H1 (cell line): ENCODE data around the gene KRTAP5-4. TPM values are rescaled to one million over a fixed set of nuclear protein-coding genes. Genes with fewer than 3 reads are reported as not detected.

Source experiments
- CTCF ChIA-PET: fragments of 300-600 bp; sonication (Branson Sonifier 250); formaldehyde crosslinking; loops from one replicate; lab custom pipeline; 2021; ENCODE audit not compliant: partially characterized antibody; lab: Charles Lee
- POLR2A ChIA-PET: fragments of 300-600 bp; sonication (Branson Sonifier 250); formaldehyde crosslinking; loops from one replicate; lab custom pipeline; 2021; ENCODE audit warnings: inconsistent platforms; ENCODE audit not compliant: partially characterized antibody; lab: Charles Lee
- DNase-seq, 2 experiments: peaks; one replicate each; pipeline versions ENCODE4 v3.0.0 to v3.0.0-alpha.2; 2010 to 2022; ENCODE audit warnings: low spot score in 2 of 2, low read depth in 1 of 2, mixed read lengths in 1 of 2
- FAIRE-seq: peaks from 2 replicates; lab custom pipeline; 2011; peaks lifted over from hg19 to GRCh38; lab: Jason Lieb, UNC
- H2AFZ ChIP-seq: 2 replicates; pipeline ENCODE4 v1.8.1; 2012; ENCODE audit warnings: low read length, inconsistent platforms
- H2AK5ac ChIP-seq: 2 replicates; pipeline ENCODE4 v1.6.1; 2013; ENCODE audit warnings: low read depth, low read length
- H2BK120ac ChIP-seq: replicated peaks from 2 replicates; pipeline ENCODE3; 2013; ENCODE audit warnings: low read depth, low read length, inconsistent platforms
- H2BK12ac ChIP-seq: 2 replicates; pipeline ENCODE4 v1.6.1; 2013; ENCODE audit warnings: low read depth, low read length
- H2BK15ac ChIP-seq: 2 replicates; pipeline ENCODE4 v1.6.1; 2013; ENCODE audit warnings: low read length
- H2BK20ac ChIP-seq: 2 replicates; pipeline ENCODE4 v1.6.1; 2013; ENCODE audit warnings: low read length
- H2BK5ac ChIP-seq: 2 replicates; pipeline ENCODE4 v1.6.1; 2013; ENCODE audit warnings: low read depth, low read length
- H3K14ac ChIP-seq: 2 replicates; pipeline ENCODE4 v1.6.1; 2013; ENCODE audit warnings: inconsistent platforms; ENCODE audit not compliant: insufficient read length
- H3K18ac ChIP-seq: 2 replicates; pipeline ENCODE4 v1.6.1; 2013; ENCODE audit warnings: low read length; ENCODE audit errors: extremely low read depth
- H3K23ac ChIP-seq: 2 replicates; pipeline ENCODE4 v1.6.1; 2013; ENCODE audit warnings: inconsistent platforms; ENCODE audit not compliant: insufficient read length
- H3K23me2 ChIP-seq: 2 replicates; pipeline ENCODE4 v1.6.1; 2013; ENCODE audit warnings: low read depth, low read length
- H3K27ac ChIP-seq: 2 replicates; pipeline ENCODE4 v1.6.1; 2011; ENCODE audit warnings: low read depth, low read length, inconsistent platforms
- H3K27me3 ChIP-seq, 4 experiments: replicated peaks in 1 of 4; 1 replicate in 1 of 4; 2 replicates in 3 of 4; pipeline versions ENCODE4 v1.6.1 to v1.8.1; 2011 to 2013; ENCODE audit warnings: low read length in 3 of 4, mild to moderate bottlenecking in 3 of 4, inconsistent platforms in 2 of 4, mixed read lengths in 2 of 4, moderate library complexity in 1 of 4; ENCODE audit not compliant: control insufficient read depth in 3 of 4, insufficient read depth in 3 of 4; ENCODE audit errors: extremely low read depth in 1 of 4
- H3K36me3 ChIP-seq, 4 experiments: 2 replicates each; pipeline versions ENCODE4 v1.6.1 to v1.8.1; 2011 to 2013; ENCODE audit warnings: mild to moderate bottlenecking in 4 of 4, low read length in 3 of 4, moderate library complexity in 2 of 4, control low read depth in 1 of 4, inconsistent platforms in 1 of 4; ENCODE audit not compliant: insufficient read depth in 4 of 4, control insufficient read depth in 2 of 4
- H3K4ac ChIP-seq: replicated peaks from 2 replicates; pipeline ENCODE3; 2013; ENCODE audit warnings: low read length, low read depth, mixed read lengths, inconsistent platforms; ENCODE audit not compliant: insufficient read length
- H3K4me1 ChIP-seq, 4 experiments: replicated peaks in 1 of 4; 1 replicate in 1 of 4; 2 replicates in 3 of 4; pipeline versions ENCODE4 v1.6.1 to v1.8.1; 2011 to 2013; ENCODE audit warnings: low read length in 3 of 4, inconsistent platforms in 2 of 4, mixed read lengths in 1 of 4; ENCODE audit not compliant: insufficient read depth in 4 of 4, control insufficient read depth in 3 of 4
- H3K4me2 ChIP-seq, 2 experiments: 2 replicates each; pipeline versions ENCODE4 v1.6.1 to v1.8.1; 2011 to 2013; ENCODE audit warnings: low read depth in 2 of 2, low read length in 2 of 2, control low read depth in 1 of 2, inconsistent platforms in 1 of 2, mild to moderate bottlenecking in 1 of 2; ENCODE audit not compliant: insufficient read depth in 1 of 2
- H3K4me3 ChIP-seq, 4 experiments: fragments of 200-600, 300-600 bp in 1 of 4; sonication (generic), shearing (Covaris generic), sonication (Bioruptor Twin) in 1 of 4; 2 replicates each; pipeline versions ENCODE4 v1.5.1 to v1.8.1; 2011 to 2016; ENCODE audit warnings: low read length in 4 of 4, low read depth in 3 of 4, control low read depth in 2 of 4, inconsistent platforms in 2 of 4, mild to moderate bottlenecking in 2 of 4, mixed read lengths in 1 of 4, moderate library complexity in 1 of 4; ENCODE audit not compliant: insufficient read depth in 2 of 4; ENCODE audit errors: extremely low read depth in 1 of 4
- H3K56ac ChIP-seq: replicated peaks from 2 replicates; pipeline ENCODE3; 2013; ENCODE audit warnings: low read depth, mild to moderate bottlenecking, mixed read lengths, low read length, inconsistent platforms; ENCODE audit not compliant: insufficient read length
- H3K79me1 ChIP-seq: 2 replicates; pipeline ENCODE4 v1.6.1; 2013; ENCODE audit warnings: low read depth, low read length, control low read depth
- H3K79me2 ChIP-seq, 2 experiments: 2 replicates each; pipeline versions ENCODE4 v1.6.1 to v1.8.1; 2012 to 2013; ENCODE audit warnings: low read length in 2 of 2, mild to moderate bottlenecking in 2 of 2, inconsistent platforms in 1 of 2; ENCODE audit not compliant: insufficient read depth in 2 of 2, control insufficient read depth in 1 of 2
- H3K9ac ChIP-seq, 4 experiments: replicated peaks in 1 of 4; 1 replicate in 1 of 4; 2 replicates in 3 of 4; pipeline versions ENCODE4 v1.6.1 to v1.8.1; 2011 to 2013; ENCODE audit warnings: low read depth in 3 of 4, low read length in 3 of 4, control low read depth in 2 of 4, mild to moderate bottlenecking in 2 of 4, moderate library complexity in 2 of 4, inconsistent platforms in 1 of 4; ENCODE audit errors: extremely low read depth in 1 of 4
- H3K9me3 ChIP-seq, 2 experiments: 2 replicates each; pipeline versions ENCODE4 v1.6.1 to v1.8.1; 2012 to 2013; ENCODE audit warnings: mild to moderate bottlenecking in 2 of 2, moderate library complexity in 2 of 2, control low read depth in 1 of 2, inconsistent platforms in 1 of 2, low read depth in 1 of 2, low read length in 1 of 2, mixed read lengths in 1 of 2; ENCODE audit not compliant: insufficient read depth in 2 of 2
- H4K20me1 ChIP-seq, 2 experiments: replicated peaks in 1 of 2; 2 replicates each; pipeline versions ENCODE3 to v1.8.1; 2011 to 2013; ENCODE audit warnings: inconsistent platforms in 2 of 2, low read length in 2 of 2, mild to moderate bottlenecking in 1 of 2; ENCODE audit not compliant: insufficient read depth in 2 of 2, control insufficient read depth in 1 of 2
- H4K5ac ChIP-seq: 2 replicates; pipeline ENCODE4 v1.6.1; 2013; ENCODE audit warnings: low read length, low read depth, mixed read lengths, inconsistent platforms; ENCODE audit not compliant: insufficient read length
- H4K8ac ChIP-seq: 2 replicates; pipeline ENCODE4 v1.8.0; 2013; ENCODE audit warnings: mild to moderate bottlenecking, moderate library complexity, low read length, inconsistent platforms; ENCODE audit not compliant: insufficient read depth; ENCODE audit errors: extremely low read depth
- H4K91ac ChIP-seq: replicated peaks from 2 replicates; pipeline ENCODE3; 2013; ENCODE audit warnings: low read length, mixed read lengths, inconsistent platforms; ENCODE audit not compliant: insufficient read length
- ATF3 ChIP-seq: IDR thresholded peaks from 2 replicates; pipeline ENCODE4 v1.6.1; 2011; ENCODE audit warnings: low read depth, mild to moderate bottlenecking, low read length; ENCODE audit not compliant: insufficient read depth
- EZH2 ChIP-seq: fragments of 200-600 bp; sonication (generic); IDR thresholded peaks from 2 replicates; pipeline ENCODE4 v1.7.1; 2012; ENCODE audit warnings: low read depth, mild to moderate bottlenecking, moderate library complexity, low read length, inconsistent platforms; ENCODE audit not compliant: severe bottlenecking
- JUND ChIP-seq: IDR thresholded peaks from 2 replicates; pipeline ENCODE4 v1.6.1; 2011; ENCODE audit warnings: mild to moderate bottlenecking, improper control_type of control experiment, low read length
- PHF8 ChIP-seq: fragments of 200-600 bp; sonication (generic); conservative IDR thresholded peaks from 2 replicates; pipeline ENCODE4 v1.7.1; 2012; ENCODE audit warnings: low read depth, mild to moderate bottlenecking, inconsistent platforms, low read length, moderate library complexity
- POLR2AphosphoS5 ChIP-seq: IDR thresholded peaks from 2 replicates; pipeline ENCODE4 v1.6.1; 2011; ENCODE audit warnings: low read depth, low read length
- POU5F1 ChIP-seq: IDR thresholded peaks from 2 replicates; pipeline ENCODE4 v1.6.1; 2011; ENCODE audit warnings: low read depth, mild to moderate bottlenecking, low read length, moderate library complexity
- SIRT6 ChIP-seq: IDR thresholded peaks from one replicate; pipeline ENCODE4 v1.7.1; 2012; ENCODE audit warnings: low read length, inconsistent platforms
- SP1 ChIP-seq: IDR thresholded peaks from 2 replicates; pipeline ENCODE4 v1.6.1; 2011; ENCODE audit warnings: low read depth, low read length
- SP2 ChIP-seq: IDR thresholded peaks from 2 replicates; pipeline ENCODE4 v1.6.1; 2012; ENCODE audit warnings: mild to moderate bottlenecking, low read length, inconsistent platforms
- USF2 ChIP-seq: IDR thresholded peaks from 2 replicates; pipeline ENCODE4 v1.6.1; 2011; ENCODE audit warnings: low read length, improper control_type of control experiment
- WGBS, 2 experiments: shearing (Covaris generic) in 1 of 2; methylation state at CpG; one replicate each; pipeline versions ENCODE4 v1.1.6 to v1.1.7; 2013 to 2015; ENCODE audit warnings: low lambda C conversion rate in 2 of 2, mixed read lengths in 2 of 2, inconsistent platforms in 1 of 2, low coverage in 1 of 2, missing lambda C conversion rate in 1 of 2; ENCODE audit not compliant: insufficient replicate concordance in 2 of 2, insufficient coverage in 1 of 2, insufficient read length in 1 of 2; ENCODE audit errors: extremely low coverage in 1 of 2, missing lambda C conversion rate in 1 of 2; 5-methylcytosine and 5-hydroxymethylcytosine counted together
- polyA plus RNA-seq, 7 experiments: library from polyadenylated mRNA; depleted of rRNA in 3 of 7; stranded (reverse) in 5 of 7; unstranded in 2 of 7; fragments of >200 nt in 5 of 7; fragments of 200-250 nt in 2 of 7; gene quantifications; 1 replicate in 5 of 7; 2 replicates in 1 of 7; 4 replicates in 1 of 7; pipeline versions ENCODE4 v1.2.1 to v1.2.3, GENCODE V29; 2011 to 2013; ENCODE audit warnings: missing spikeins in 2 of 7, mixed read lengths in 2 of 7
- total RNA-seq: library from RNA; stranded (reverse); fragmentation: NEBNext Ultra II Directional; extraction: Animal tissue kit (Norgen Biotek cat#: 25700); gene quantifications from 2 replicates; pipeline ENCODE4 v1.2.1, GENCODE V29; 2021

The KRTAP5-4 gene
- total and polyA plus RNA-seq, 2 of the 8 experiments (the other 6 are each of a cell fraction or from before 2014, with no cell fraction given), result not detected

DNA sequence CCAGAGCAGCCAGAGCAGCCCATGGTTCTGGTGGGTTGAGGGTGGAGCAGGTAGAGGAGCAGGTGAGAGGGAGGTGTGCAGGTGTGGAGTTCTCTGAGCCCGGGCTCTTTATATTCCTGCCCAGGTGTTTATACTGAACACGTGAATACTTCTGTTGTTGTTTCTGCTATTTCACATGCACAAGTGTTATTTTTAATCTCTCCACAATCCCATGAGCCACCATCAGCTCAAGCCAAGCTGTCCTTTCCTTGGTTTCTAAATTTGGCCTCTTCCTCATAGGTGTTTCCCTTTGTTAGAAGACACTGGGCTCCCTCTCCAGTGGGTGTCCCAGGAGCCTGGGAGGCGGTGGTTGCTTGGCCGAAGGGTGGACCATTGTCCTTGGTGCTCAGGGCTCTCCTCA is 13.6 kb downstream of the KRTAP5-4 start, which contains the start of gene KRTAP5-3:
TSS of gene KRTAP5-3 (minus strand) at position 101 of the 400 bp plus-strand sequence. CDS start at position 23, 78 bp downstream.
- DNase-seq, result no peak
- TF ChIP-seq POLR2AphosphoS5 (no peak), JUND (no peak), POU5F1 (no peak), SIRT6 (no peak), SP2 (no peak), SP1 (no peak), EZH2 (no peak), USF2 (no peak), ATF3 (no peak), PHF8 (no peak)
- TF ChIP-seq, all 59 proteins: peak for 0
- Histone ChIP-seq H4K8ac (no peak within 1 kb of the TSS; the same call in 1 of the 2 replicates), H3K23me2 (peaks cover 2% of the 10 kb centered on the region; the same call in 1 of the 2 replicates), H2BK120ac (no peak within 1 kb of the TSS), H3K36me3 (no peaks in the 10 kb centered on the region), H4K91ac (no peak within 1 kb of the TSS), H4K20me1 (peaks cover 0 to 2% of the 10 kb centered on the region in 2 experiments), H3K18ac (no peak within 1 kb of the TSS; the same call in 1 of the 2 replicates), H4K5ac (no peak within 1 kb of the TSS), H2BK15ac (no peak within 1 kb of the TSS), H3K4me1 (no peaks in the 10 kb centered on the region), H3K27ac (no peak within 1 kb of the TSS), H2BK20ac (no peak within 1 kb of the TSS), H2AK5ac (no peak within 1 kb of the TSS), H3K27me3 (no peaks in the 10 kb centered on the region), H3K4me3 (no peak within 1 kb of the TSS), H3K9ac (no peak within 1 kb of the TSS), H3K4ac (no peak within 1 kb of the TSS), H2BK5ac (no peak within 1 kb of the TSS), H3K56ac (no peak within 1 kb of the TSS), H2BK12ac (no peak within 1 kb of the TSS), H3K23ac (no peak within 1 kb of the TSS), H3K14ac (no peak within 1 kb of the TSS), H3K79me1 (no peaks in the 10 kb centered on the region), H3K79me2 (no peaks in the 10 kb centered on the region), H3K4me2 (0 out of 4 replicates have a peak within 1 kb of the TSS, but pooled peaks of 1 of the 2 experiments have one; percentile 21), H2AFZ (peak within 1 kb of the TSS; percentile 40; the same call in 1 of the 2 replicates), H3K9me3 (peaks cover 0 to 3% of the 10 kb centered on the region in 2 experiments; a peak in 1 of 4 replicates)
- no peak for FAIRE-seq
- ChIA-PET POLR2A (no interaction called here), CTCF (interaction anchor here (0.6 to 1.9 kb wide), 5 partner anchors 13 to 62 kb away, joined by 3 to 8 read pairs (median 3); no protein-coding TSS in a partner anchor)
- 84% methylated on average over 4 of the region's 4 CpGs; no CpG with 5 or more reads in 1 of the 2 experiments for WGBS, 2 experiments
